SK-N-MC (cell line): ENCODE results near the gene ABR.

ENCODE experiments used
- DNase-seq: peaks from one replicate; pipeline ENCODE4 v3.0.0-alpha.2; 2011; ENCODE audit warnings: low read depth, low spot score
- H3K27ac ChIP-seq: fragments of 200-600 bp; sonication (generic); 2 replicates; pipeline ENCODE4 v1.5.1; 2016; ENCODE audit warnings: mixed run types
- H3K36me3 ChIP-seq: fragments of 200-600 bp; sonication (generic); 2 replicates; pipeline ENCODE4 v1.6.1; 2017; ENCODE audit warnings: antibody characterized with exemption, low read length, mixed read lengths; ENCODE audit not compliant: insufficient read depth
- H3K4me3 ChIP-seq: fragments of 200-600 bp; sonication (generic); 2 replicates; pipeline ENCODE4 v1.5.1; 2016
- H3K9ac ChIP-seq: fragments of 200-600 bp; sonication (generic); 2 replicates; pipeline ENCODE4 v1.8.0; 2017; ENCODE audit warnings: mixed run types, mixed read lengths; ENCODE audit not compliant: insufficient read length
- H3K9me3 ChIP-seq: fragments of 200-600 bp; sonication (generic); 2 replicates; pipeline ENCODE4 v1.6.1; 2017; ENCODE audit warnings: low read depth, mild to moderate bottlenecking, antibody characterized with exemption, low read length, moderate library complexity, mixed read lengths
- EZH2 ChIP-seq: fragments of 200-600 bp; sonication (generic); IDR thresholded peaks from one replicate; pipeline ENCODE4 v1.6.1; 2017; ENCODE audit warnings: antibody characterized with exemption
- FOXP2 ChIP-seq: optimal IDR thresholded peaks from 2 replicates; pipeline ENCODE3; 2011; ENCODE audit warnings: mild to moderate bottlenecking, moderate library complexity; ENCODE audit not compliant: insufficient read depth; ENCODE audit errors: extremely low read length, control extremely low read depth
- POLR2AphosphoS5 ChIP-seq: IDR thresholded peaks from 2 replicates; pipeline ENCODE4 v1.6.1; 2012; ENCODE audit warnings: mild to moderate bottlenecking, low read depth, low read length, borderline replicate concordance

Gene ABR

DNA sequence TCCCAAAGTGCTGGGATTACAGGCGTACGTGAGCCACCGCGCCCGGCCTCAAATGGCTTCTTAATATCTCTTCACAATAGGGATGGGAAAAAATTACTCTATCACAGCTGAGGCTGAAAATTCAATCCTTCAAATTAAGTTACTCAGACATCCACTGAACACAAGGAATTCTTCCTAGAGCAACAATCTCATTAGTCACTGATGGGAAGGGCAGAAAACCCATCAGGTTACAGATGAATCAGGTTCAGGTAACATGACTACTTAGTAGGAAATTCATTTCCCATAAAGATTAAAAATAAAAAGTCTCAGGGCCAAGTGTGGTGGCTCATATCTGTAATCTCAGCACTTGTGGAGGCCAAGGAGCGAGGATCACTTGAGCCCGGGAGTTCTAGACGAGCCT, 42.5 kb upstream of the ABR start:
- Histone ChIP-seq H3K36me3 (no peaks in the 10 kb centered on the region), H3K4me3 (no peak overlapping the region), H3K9me3 (no peaks in the 10 kb centered on the region), H3K27ac (no peak overlapping the region), H3K9ac (no peak overlapping the region)
- no peak for DNase-seq
- TF ChIP-seq FOXP2: no peak
- no peak for TF ChIP-seq POLR2AphosphoS5
- TF ChIP-seq EZH2: no peak

DNA sequence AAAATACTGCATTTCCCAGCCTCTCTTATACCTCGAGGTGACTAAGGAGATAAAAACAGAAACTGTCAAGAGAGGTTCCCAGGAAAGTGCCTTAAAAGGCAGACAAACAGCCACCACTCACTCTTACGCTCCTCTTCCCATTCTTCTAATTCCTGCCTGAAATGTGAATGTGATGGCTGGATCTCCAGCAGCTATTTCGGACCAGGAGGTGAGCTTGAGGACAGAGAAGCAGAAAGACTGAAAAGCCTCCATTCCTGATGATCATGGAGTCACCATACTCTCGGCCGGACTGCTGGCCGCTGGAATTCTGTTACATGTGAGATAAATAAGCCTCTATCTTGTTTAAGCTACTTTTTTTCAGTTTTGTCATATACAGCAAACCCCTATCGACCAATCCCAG, 41.4 kb upstream of the ABR start:
- H3K4me3 ChIP-seq: no peak overlapping the region
- no peak overlapping the region for H3K9ac ChIP-seq
- H3K27ac ChIP-seq: no peak overlapping the region
- TF ChIP-seq EZH2 (no peak), FOXP2 (no peak), POLR2AphosphoS5 (no peak)
- H3K9me3 ChIP-seq: no peaks in the 10 kb centered on the region
- no peak for DNase-seq
- H3K36me3 ChIP-seq: no peaks in the 10 kb centered on the region

DNA sequence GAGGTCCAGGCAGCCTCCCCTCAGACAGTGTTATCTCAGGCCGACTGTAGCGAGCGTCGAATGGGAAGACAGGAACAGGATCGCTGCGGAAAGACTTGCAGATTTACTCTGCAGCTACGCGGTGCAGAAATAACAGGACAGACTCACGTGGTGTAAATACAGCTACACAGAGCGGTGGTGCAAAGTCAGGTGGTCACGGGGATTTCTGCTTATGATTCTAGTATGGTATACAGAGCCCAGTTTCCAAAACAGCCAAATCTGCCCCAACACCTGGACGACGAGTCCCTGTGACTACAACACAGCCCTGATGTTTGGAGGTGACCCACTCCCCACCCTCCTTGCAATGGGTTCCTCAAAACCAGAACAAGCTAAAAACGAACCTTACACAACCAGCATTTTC, 40.6 kb upstream of the ABR start:
- H3K9me3 ChIP-seq: no peaks in the 10 kb centered on the region
- H3K4me3 ChIP-seq: no peak overlapping the region
- H3K36me3 ChIP-seq: no peaks in the 10 kb centered on the region
- H3K27ac ChIP-seq: no peak overlapping the region
- H3K9ac ChIP-seq: no peak overlapping the region
- TF ChIP-seq EZH2 (no peak), POLR2AphosphoS5 (no peak), FOXP2 (no peak)
- DNase-seq: no peak

DNA sequence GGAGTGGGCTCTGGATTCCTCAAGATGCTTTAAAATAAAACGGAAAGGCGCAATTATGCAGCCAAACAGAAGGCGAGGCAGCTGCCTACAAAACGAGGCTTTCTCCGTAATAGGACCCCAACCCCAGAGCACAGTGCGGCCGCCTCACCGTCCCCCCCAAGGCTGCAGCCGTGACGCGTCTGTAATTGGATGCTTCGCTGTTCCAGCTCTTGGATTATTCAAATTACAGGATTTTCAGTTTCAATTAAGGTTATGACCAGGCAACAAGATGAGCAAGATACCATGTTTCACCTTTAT, 37.3 kb upstream of the ABR start:
- DNase-seq: no peak
- no peaks in the 10 kb centered on the region for H3K9me3 ChIP-seq
- TF ChIP-seq POLR2AphosphoS5 (no peak), EZH2 (no peak), FOXP2 (no peak)
- H3K9ac ChIP-seq: no peak overlapping the region
- H3K27ac ChIP-seq: no peak overlapping the region
- no peak overlapping the region for H3K4me3 ChIP-seq
- H3K36me3 ChIP-seq: no peaks in the 10 kb centered on the region

DNA sequence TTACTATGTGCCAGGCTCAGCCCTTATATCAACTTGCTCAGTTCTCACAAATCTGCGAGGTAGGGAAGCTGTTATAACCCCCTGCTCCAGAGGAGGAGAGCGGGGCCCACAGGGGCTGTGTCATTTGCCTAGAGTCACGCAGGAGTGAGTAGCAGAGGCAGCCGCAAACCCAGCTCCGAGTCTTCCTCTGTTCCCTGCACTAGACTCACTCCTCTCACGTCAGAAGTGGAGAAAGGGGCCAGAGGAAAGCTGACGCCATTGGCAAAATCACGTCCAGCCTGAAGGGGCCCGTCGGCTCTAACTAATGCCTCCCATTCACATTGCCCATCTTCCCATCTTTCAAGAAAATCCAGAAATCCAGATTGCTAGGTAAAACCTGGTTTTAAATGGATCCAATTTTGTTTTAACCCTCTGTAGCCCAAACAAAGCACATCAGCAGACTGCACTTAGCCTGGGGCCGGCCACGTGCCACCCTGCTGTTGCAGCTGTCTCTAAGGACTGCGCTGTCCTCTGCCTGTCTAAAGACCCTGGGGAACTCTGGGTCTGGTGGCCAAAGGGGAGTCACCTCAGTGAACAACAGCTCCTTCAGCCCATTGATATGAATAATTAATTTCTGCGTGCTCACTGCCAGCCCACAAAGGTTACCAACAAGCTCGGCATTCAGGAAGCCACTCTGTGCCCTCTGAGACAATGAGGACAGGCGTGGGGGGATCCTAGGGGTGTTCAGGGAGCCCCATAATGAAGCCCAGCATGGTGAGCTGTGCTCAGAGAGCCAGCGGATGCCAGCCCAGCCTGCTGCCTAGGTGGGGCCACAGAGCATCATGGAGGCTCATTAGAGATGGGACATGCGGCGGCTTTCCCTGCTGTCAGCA, 36.7 kb upstream of the ABR start:
- Histone ChIP-seq H3K36me3 (no peaks in the 10 kb centered on the region), H3K4me3 (no peak overlapping the region), H3K9me3 (no peaks in the 10 kb centered on the region), H3K27ac (no peak overlapping the region), H3K9ac (no peak overlapping the region)
- no peak for DNase-seq
- no peak for TF ChIP-seq EZH2
- no peak for TF ChIP-seq FOXP2
- no peak for TF ChIP-seq POLR2AphosphoS5

DNA sequence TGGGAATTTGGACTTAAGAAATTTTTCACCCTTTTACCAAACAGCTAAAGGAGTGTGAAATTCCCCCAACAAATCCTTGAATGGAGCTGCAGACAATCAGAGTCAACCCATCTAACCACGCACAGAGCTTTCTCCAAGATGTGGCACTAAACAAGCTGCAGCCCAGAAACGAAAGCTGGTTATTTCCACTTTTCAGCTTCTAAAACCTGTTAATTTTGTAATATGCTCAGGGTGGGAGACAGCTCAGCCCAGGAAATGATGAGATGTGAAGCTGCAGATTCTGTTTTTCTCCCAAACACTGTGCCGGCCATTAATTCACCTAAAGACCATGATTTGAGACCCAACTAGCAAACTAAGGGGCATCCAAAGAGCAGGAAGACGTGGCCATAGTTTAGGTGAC, 33.2 kb upstream of the ABR start:
- no peak for DNase-seq
- no peak overlapping the region for H3K4me3 ChIP-seq
- H3K27ac ChIP-seq: no peak overlapping the region
- H3K9me3 ChIP-seq: no peaks in the 10 kb centered on the region
- TF ChIP-seq FOXP2: no peak
- no peaks in the 10 kb centered on the region for H3K36me3 ChIP-seq
- no peak overlapping the region for H3K9ac ChIP-seq

DNA sequence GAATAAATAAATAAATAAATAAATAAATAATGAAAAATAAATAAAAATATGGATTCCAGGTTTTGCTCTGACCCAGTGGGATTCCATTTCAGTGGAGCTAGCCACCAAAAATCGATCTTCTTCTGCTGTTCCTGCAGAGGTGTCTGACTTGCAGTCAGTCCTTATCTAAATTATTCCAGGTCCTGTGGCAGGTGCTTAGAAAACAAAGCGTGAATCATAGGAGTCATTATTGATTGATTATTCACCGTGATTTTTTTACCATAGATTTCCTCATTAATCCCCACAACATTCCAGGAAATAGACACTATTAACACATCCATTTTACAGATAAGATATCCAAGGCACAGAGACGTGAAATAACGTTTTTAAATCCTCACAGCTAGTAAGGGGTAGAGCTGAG, 31.5 kb upstream of the ABR start:
- no peaks in the 10 kb centered on the region for H3K36me3 ChIP-seq
- no peak overlapping the region for H3K27ac ChIP-seq
- TF ChIP-seq FOXP2 (no peak), EZH2 (no peak), POLR2AphosphoS5 (no peak)

DNA sequence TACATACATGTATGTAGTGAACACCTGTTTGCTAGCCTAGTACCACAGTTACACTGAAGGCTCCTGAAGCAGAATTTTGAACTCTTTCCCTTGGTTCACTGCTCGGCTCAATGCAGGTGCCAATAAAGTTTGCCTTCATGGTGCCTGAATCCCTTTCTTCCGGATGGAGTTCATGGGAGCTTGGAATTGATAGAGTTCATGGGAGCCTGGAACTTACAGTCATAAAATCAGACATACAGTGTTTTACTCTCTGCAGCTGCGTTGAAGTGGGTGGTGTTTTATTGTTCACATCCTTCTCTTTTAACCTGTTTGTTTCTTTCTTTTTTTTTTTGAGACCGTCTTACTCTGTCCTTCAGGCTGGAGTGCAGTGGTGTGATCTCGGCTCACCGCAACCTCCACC, 29.2 kb upstream of the ABR start:
- DNase-seq: no peak
- H3K27ac ChIP-seq: no peak overlapping the region
- H3K9me3 ChIP-seq: no peaks in the 10 kb centered on the region
- no peak for TF ChIP-seq FOXP2
- TF ChIP-seq EZH2: no peak
- TF ChIP-seq POLR2AphosphoS5: no peak
- H3K9ac ChIP-seq: no peak overlapping the region
- no peak overlapping the region for H3K4me3 ChIP-seq
- H3K36me3 ChIP-seq: no peaks in the 10 kb centered on the region

More for the DNA sequence above, 31.5 kb upstream of the ABR start:
- Histone ChIP-seq H3K9me3 (no peaks in the 10 kb centered on the region), H3K9ac (no peak overlapping the region), H3K4me3 (no peak overlapping the region)
- no peak for DNase-seq

DNA sequence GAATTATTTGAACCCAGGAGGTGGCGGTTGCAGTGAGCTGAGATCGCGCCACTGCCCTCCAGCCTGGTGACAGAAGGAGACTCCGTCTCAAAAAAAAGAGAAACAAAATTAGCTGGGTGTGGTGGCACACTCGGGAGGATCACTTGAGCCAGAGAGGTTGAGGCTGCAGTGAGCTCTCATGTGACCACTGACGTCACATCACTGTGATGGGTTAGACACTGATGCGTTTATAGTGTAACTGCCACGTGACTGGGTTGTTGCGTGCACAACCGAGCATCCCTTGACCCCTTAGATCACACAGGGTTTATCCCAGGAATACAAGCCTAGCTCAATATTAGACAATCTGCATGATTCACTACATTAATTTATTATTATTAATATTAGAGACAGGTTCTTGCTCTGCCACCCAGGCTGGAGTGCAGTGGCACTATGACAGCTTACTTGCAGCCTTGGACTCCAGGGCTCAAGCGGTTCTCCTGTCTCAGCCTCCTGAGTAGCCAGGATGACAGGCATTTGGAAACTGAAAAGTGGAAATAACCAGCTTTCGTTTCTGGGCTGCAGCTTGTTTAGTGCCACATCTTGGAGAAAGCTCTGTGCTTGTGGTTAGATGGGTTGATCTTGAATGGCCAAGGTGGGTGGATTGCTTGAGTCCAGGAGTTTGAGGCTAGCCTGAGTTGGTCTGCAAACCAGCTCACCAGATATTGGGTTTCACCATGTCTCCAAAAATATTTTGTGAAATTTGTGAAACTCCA, 26.4 kb upstream of the ABR start:
- TF ChIP-seq EZH2 (no peak), FOXP2 (no peak), POLR2AphosphoS5 (no peak)
- Histone ChIP-seq H3K4me3 (no peak overlapping the region), H3K27ac (no peak overlapping the region), H3K9ac (no peak overlapping the region), H3K9me3 (no peaks in the 10 kb centered on the region), H3K36me3 (no peaks in the 10 kb centered on the region)
- no peak for DNase-seq
